CD4-positive, alpha-beta T cell treated with Interleukin-17A for 4 hours (primary cell): ENCODE measurements around the gene MDC1.
"Not testable (repeated sequence)": the region's sequence is repeated elsewhere in the genome, so short reads cannot be mapped to it uniquely, and the experiment has no call there.

Source experiments
- DNase-seq: peaks from one replicate; pipeline ENCODE4 v3.0.0-alpha.2; 2020; ENCODE audit warnings: mixed read lengths

MDC1 gene

GRCh38 chr6:30723159-30723842 is 6.2 kb upstream of the MDC1 start:
- not testable (repeated sequence) for DNase-seq

- peak; percentile 88 for DNase-seq
Observed at GRCh38 chr6:30722280-30723112, 5.4 kb upstream of the MDC1 start.

GRCh38 chr6:30722025-30722279 is 4.9 kb upstream of the MDC1 start:
- DNase-seq = not testable (repeated sequence)

GRCh38 chr6:30721198-30722024 is 4.3 kb upstream of the MDC1 start:
- peak; percentile 98 for DNase-seq

GRCh38 chr6:30720738-30721197 is 3.7 kb upstream of the MDC1 start:
- peak; percentile 67 for DNase-seq

GRCh38 chr6:30719791-30720737 is 3.0 kb upstream of the MDC1 start, which contains the start of gene TUBB:
TSS of gene TUBB (plus strand) at chr6:30720352. CDS start at chr6:30720507, 155 bp downstream.
- peak; percentile 97 for DNase-seq

- no peak for DNase-seq
Observed at GRCh38 chr6:30719356-30719755, 2.3 kb upstream of the MDC1 start.

- DNase-seq = not testable (repeated sequence)
Observed at GRCh38 chr6:30717845-30718720, 1.0 kb upstream of the MDC1 start.

GRCh38 chr6:30716879-30717128 is 277 bp downstream of the MDC1 start:
- DNase-seq = no peak

- DNase-seq = no peak
Observed at GRCh38 chr6:30714263-30714662, 2.8 kb downstream of the MDC1 start.

GRCh38 chr6:30712441-30712945 is 4.6 kb downstream of the MDC1 start:
- no peak for DNase-seq

GRCh38 chr6:30711758-30712380 is 5.2 kb downstream of the MDC1 start:
- no peak for DNase-seq

GRCh38 chr6:30709101-30709868 is 7.8 kb downstream of the MDC1 start:
- DNase-seq = no peak

GRCh38 chr6:30707281-30707850 is 9.7 kb downstream of the MDC1 start:
- DNase-seq = no peak

- no peak for DNase-seq
Observed at GRCh38 chr6:30705620-30706019, 11.5 kb downstream of the MDC1 start.

GRCh38 chr6:30703821-30704220 is 13.3 kb downstream of the MDC1 start:
- no peak for DNase-seq

- no peak for DNase-seq
Observed at GRCh38 chr6:30703011-30703410, 14.1 kb downstream of the MDC1 start.

GRCh38 chr6:30700340-30700739 is 16.7 kb downstream of the MDC1 start:
- DNase-seq = no peak

- DNase-seq = no peak
Observed at GRCh38 chr6:30696432-30696831, 20.6 kb downstream of the MDC1 start.
